ENCODE results near the gene PLEKHG3.
A peak's percentile ranks its signal among the peaks of the same experiment; 100 is the strongest.

PLEKHG3 gene

GRCh38 chr14:64763801-64764621 is 59.8 kb downstream of the PLEKHG3 start:
- DNase-seq (ENCODE audit: low read depth, low spot score): peak; percentile 72

- DNase-seq (ENCODE audit: low read depth, low spot score): peak; percentile 93
These were observed 60.7 kb downstream of the PLEKHG3 start for GRCh38 chr14:64764641-64765520.

GRCh38 chr14:64765740-64766302 is 61.6 kb downstream of the PLEKHG3 start:
- no peak for DNase-seq (ENCODE audit: low read depth, low spot score)

- peak; percentile 79 for DNase-seq (ENCODE audit: low read depth, low spot score)
These were observed 62.4 kb downstream of the PLEKHG3 start for GRCh38 chr14:64766430-64767151.

GRCh38 chr14:64767215-64767964 is 63.2 kb downstream of the PLEKHG3 start:
- no peak for DNase-seq (ENCODE audit: low read depth, low spot score)

GRCh38 chr14:64768401-64769095 is 64.3 kb downstream of the PLEKHG3 start:
- no peak for DNase-seq (ENCODE audit: low read depth, low spot score)

GRCh38 chr14:64769096-64770020 is 65.1 kb downstream of the PLEKHG3 start:
- DNase-seq (ENCODE audit: low read depth, low spot score): no peak

GRCh38 chr14:64770751-64771150 is 66.5 kb downstream of the PLEKHG3 start:
- no peak for DNase-seq (ENCODE audit: low read depth, low spot score)

- DNase-seq (ENCODE audit: low read depth, low spot score): no peak
These were observed 66.9 kb downstream of the PLEKHG3 start for GRCh38 chr14:64771161-64771560.

- peak; percentile 62 for DNase-seq (ENCODE audit: low read depth, low spot score)
These were observed 68.2 kb downstream of the PLEKHG3 start for GRCh38 chr14:64772397-64772950.

GRCh38 chr14:64773046-64773445 is 68.8 kb downstream of the PLEKHG3 start:
- DNase-seq (ENCODE audit: low read depth, low spot score): no peak

GRCh38 chr14:64773577-64773976 is 69.4 kb downstream of the PLEKHG3 start:
- no peak for DNase-seq (ENCODE audit: low read depth, low spot score)

- no peak for DNase-seq (ENCODE audit: low read depth, low spot score)
These were observed 70.0 kb downstream of the PLEKHG3 start for GRCh38 chr14:64774272-64774671.

GRCh38 chr14:64775081-64775777 is 71.0 kb downstream of the PLEKHG3 start:
- DNase-seq (ENCODE audit: low read depth, low spot score): no peak

- DNase-seq (ENCODE audit: low read depth, low spot score): no peak
These were observed 73.2 kb downstream of the PLEKHG3 start for GRCh38 chr14:64777461-64777860.

- no peak for DNase-seq (ENCODE audit: low read depth, low spot score)
These were observed 74.0 kb downstream of the PLEKHG3 start for GRCh38 chr14:64778104-64778754.

GRCh38 chr14:64779472-64779871 is 75.2 kb downstream of the PLEKHG3 start:
- DNase-seq (ENCODE audit: low read depth, low spot score): no peak

GRCh38 chr14:64782196-64782595 is 78.0 kb downstream of the PLEKHG3 start:
- DNase-seq (ENCODE audit: low read depth, low spot score): no peak

Measured in ELF-1 (cell line).